Mesenchymal stem cell (in vitro differentiated cells and primary cell): ENCODE results near the gene HIF3A.
"Not testable (repeated sequence)": the region's sequence is repeated elsewhere in the genome, so short reads cannot be mapped to it uniquely, and the experiment has no call there.

Experiments used
- DNase-seq: peaks from one replicate; pipeline ENCODE4 v3.0.0-alpha.2; 2013
- H2AFZ ChIP-seq: one replicate; pipeline ENCODE4 v1.6.1; 2013; ENCODE audit warnings: low read depth, mild to moderate bottlenecking, control low read depth, inconsistent platforms, low read length, moderate library complexity
- H2AK5ac ChIP-seq: 2 replicates; pipeline ENCODE4 v1.6.1; 2013; ENCODE audit warnings: low read length, moderate library complexity, mild to moderate bottlenecking, inconsistent platforms; ENCODE audit not compliant: severe bottlenecking
- H2BK120ac ChIP-seq: one replicate; pipeline ENCODE4 v1.6.1; 2013; ENCODE audit warnings: low read depth, mild to moderate bottlenecking, inconsistent platforms, low read length, moderate library complexity
- H2BK12ac ChIP-seq, 2 experiments: one replicate each; pipeline ENCODE4 v1.6.1; 2013; ENCODE audit warnings: inconsistent platforms in 2 of 2, low read length in 2 of 2, mild to moderate bottlenecking in 2 of 2, moderate library complexity in 2 of 2, control low read depth in 1 of 2
- H2BK15ac ChIP-seq: one replicate; pipeline ENCODE4 v1.6.1; 2013; ENCODE audit warnings: mild to moderate bottlenecking, low read depth, inconsistent platforms; ENCODE audit not compliant: poor library complexity, severe bottlenecking
- H2BK5ac ChIP-seq: 2 replicates; pipeline ENCODE4 v1.6.1; 2013; ENCODE audit warnings: low read depth, mild to moderate bottlenecking, low read length, control low read depth, inconsistent platforms; ENCODE audit not compliant: poor library complexity, severe bottlenecking
- H3K14ac ChIP-seq, 2 experiments: one replicate each; pipeline ENCODE4 v1.6.1; 2013; ENCODE audit warnings: inconsistent platforms in 2 of 2, low read length in 2 of 2, control low read depth in 1 of 2, mild to moderate bottlenecking in 1 of 2, moderate library complexity in 1 of 2
- H3K18ac ChIP-seq, 2 experiments: one replicate each; pipeline ENCODE4 v1.6.1; 2013; ENCODE audit warnings: inconsistent platforms in 2 of 2, low read length in 2 of 2, control low read depth in 1 of 2, low read depth in 1 of 2, mild to moderate bottlenecking in 1 of 2
- H3K23ac ChIP-seq, 2 experiments: one replicate each; pipeline ENCODE4 v1.6.1; 2013; ENCODE audit warnings: inconsistent platforms in 2 of 2, low read length in 2 of 2, mild to moderate bottlenecking in 2 of 2, moderate library complexity in 2 of 2, control low read depth in 1 of 2
- H3K27ac ChIP-seq: 2 replicates; pipeline ENCODE4 v1.5.1; 2013; ENCODE audit warnings: mild to moderate bottlenecking, moderate library complexity, low read length, control low read depth, inconsistent platforms; ENCODE audit not compliant: poor library complexity, severe bottlenecking
- H3K27me3 ChIP-seq, 2 experiments: 2 replicates each; pipeline versions ENCODE4 v1.6.1 to v1.7.0; 2013; ENCODE audit warnings: low read length in 2 of 2, mild to moderate bottlenecking in 2 of 2, moderate library complexity in 2 of 2, control low read depth in 1 of 2, inconsistent platforms in 1 of 2; ENCODE audit not compliant: control insufficient read depth in 1 of 2, insufficient read depth in 1 of 2
- H3K36me3 ChIP-seq, 2 experiments: 2 replicates each; pipeline versions ENCODE4 v1.6.1 to v1.7.0; 2013; ENCODE audit warnings: low read length in 2 of 2, control low read depth in 1 of 2, inconsistent platforms in 1 of 2, low read depth in 1 of 2, mild to moderate bottlenecking in 1 of 2; ENCODE audit not compliant: insufficient read depth in 2 of 2, control insufficient read depth in 1 of 2
- H3K4ac ChIP-seq, 2 experiments: one replicate each; pipeline ENCODE4 v1.6.1; 2013; ENCODE audit warnings: inconsistent platforms in 2 of 2, low read length in 2 of 2, mild to moderate bottlenecking in 2 of 2, moderate library complexity in 2 of 2, control low read depth in 1 of 2, low read depth in 1 of 2
- H3K4me1 ChIP-seq: 2 replicates; pipeline ENCODE4 v1.6.1; 2013; ENCODE audit warnings: low read depth, low read length, control low read depth; ENCODE audit not compliant: control insufficient read depth, insufficient read depth
- H3K4me2 ChIP-seq: 2 replicates; pipeline ENCODE4 v1.6.1; 2013; ENCODE audit warnings: low read length, mild to moderate bottlenecking, inconsistent platforms; ENCODE audit not compliant: poor library complexity, severe bottlenecking
- H3K4me3 ChIP-seq, 2 experiments: 2 replicates each; pipeline versions ENCODE4 v1.5.1 to v1.7.0; 2013; ENCODE audit warnings: low read length in 2 of 2, mild to moderate bottlenecking in 2 of 2, control low read depth in 1 of 2, low read depth in 1 of 2; ENCODE audit not compliant: insufficient read depth in 1 of 2
- H3K79me1 ChIP-seq: replicated peaks from 2 replicates; pipeline ENCODE4 v1.6.1; 2013; ENCODE audit warnings: mild to moderate bottlenecking, control low read depth, low read length, inconsistent platforms; ENCODE audit not compliant: poor library complexity, severe bottlenecking
- H3K9ac ChIP-seq: 2 replicates; pipeline ENCODE4 v1.7.0; 2013; ENCODE audit warnings: mild to moderate bottlenecking, low read length, moderate library complexity
- H3K9me3 ChIP-seq: 2 replicates; pipeline ENCODE4 v1.7.0; 2013; ENCODE audit warnings: mild to moderate bottlenecking, low read length; ENCODE audit not compliant: control insufficient read depth
- H4K8ac ChIP-seq: one replicate; pipeline ENCODE4 v1.6.1; 2013; ENCODE audit warnings: inconsistent platforms, mild to moderate bottlenecking, low read length, moderate library complexity
- H4K91ac ChIP-seq: one replicate; pipeline ENCODE4 v1.6.1; 2013; ENCODE audit warnings: mild to moderate bottlenecking, low read length, inconsistent platforms
- WGBS: methylation state at CpG from one replicate; pipeline ENCODE4 v1.1.7; 2013; ENCODE audit warnings: mixed read lengths; 5-methylcytosine and 5-hydroxymethylcytosine counted together

HIF3A gene

DNA sequence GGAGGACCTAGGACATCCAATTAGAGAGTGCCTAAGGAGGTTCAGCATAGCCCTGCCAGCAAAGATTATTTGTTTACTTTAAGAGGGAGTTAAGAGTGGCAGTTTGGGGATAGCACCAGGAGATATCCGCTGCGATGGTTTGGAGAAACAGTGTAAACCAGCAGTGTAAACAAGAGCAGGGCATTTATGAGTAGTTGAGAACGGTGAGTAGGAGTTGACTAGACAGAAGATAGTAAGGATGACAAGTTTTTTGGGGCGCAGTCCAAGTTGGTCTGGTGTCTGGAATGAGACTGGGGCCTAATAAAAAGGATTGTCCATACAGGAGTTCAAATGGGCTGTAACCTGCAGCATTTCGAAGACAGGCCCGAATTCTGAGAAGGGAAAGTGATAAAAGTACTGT, 22.9 kb upstream of the HIF3A start:
- not testable (repeated sequence) for H2BK5ac ChIP-seq, H3K4me2 ChIP-seq, H4K91ac ChIP-seq, H3K9me3 ChIP-seq, H2AFZ ChIP-seq, H2BK15ac ChIP-seq, H3K27ac ChIP-seq, H2BK12ac ChIP-seq, H3K4me3 ChIP-seq, H3K4me1 ChIP-seq, H3K9ac ChIP-seq, DNase-seq, H3K79me1 ChIP-seq, H3K36me3 ChIP-seq, H3K23ac ChIP-seq, H2BK120ac ChIP-seq, H3K4ac ChIP-seq, H4K8ac ChIP-seq, H3K18ac ChIP-seq, H3K14ac ChIP-seq
- WGBS = 62% methylated on average over 6 of the region's 6 CpGs
- Histone ChIP-seq H3K27me3 (peaks cover 0 to 37% of the 10 kb centered on the region in 2 experiments), H2AK5ac (peak overlapping the region; percentile 26)

DNA sequence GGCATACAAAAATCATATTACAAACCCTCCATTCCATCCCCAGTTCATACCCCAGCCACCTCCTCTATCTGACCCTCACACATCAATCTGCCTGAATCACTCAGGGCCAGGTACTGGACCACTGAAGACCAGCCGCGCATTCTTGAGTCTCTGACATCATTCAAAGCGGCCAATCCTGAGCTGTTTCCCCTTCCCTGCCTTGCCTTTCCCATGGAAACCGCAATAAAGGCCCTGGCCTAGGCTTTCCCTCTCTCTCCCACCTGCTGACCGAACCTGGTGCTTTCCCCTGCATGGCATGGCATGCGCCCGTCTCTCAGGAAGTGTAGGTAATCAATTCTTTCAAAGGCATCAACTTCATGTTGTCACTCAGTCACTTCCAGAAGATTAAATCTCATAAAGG, 17.7 kb upstream of the HIF3A start:
- Histone ChIP-seq H2BK15ac (no peak overlapping the region), H4K91ac (peak overlapping the region; percentile 28), H3K4me3 (no peak overlapping the region), H2AFZ (no peak overlapping the region), H2BK120ac (no peak overlapping the region), H3K18ac (no peak overlapping the region), H3K36me3 (no peaks in the 10 kb centered on the region), H3K9ac (no peak overlapping the region), H3K79me1 (no peaks in the 10 kb centered on the region), H3K4ac (no peak overlapping the region), H3K27me3 (peaks cover 0 to 29% of the 10 kb centered on the region in 2 experiments), H3K14ac (no peak overlapping the region), H2BK12ac (peak overlapping the region in 1 of 2 experiments; percentile 48), H3K4me2 (no peak overlapping the region), H2BK5ac (no peak overlapping the region), H2AK5ac (peak overlapping the region; percentile 21), H3K9me3 (no peaks in the 10 kb centered on the region), H4K8ac (no peak overlapping the region), H3K27ac (no peak overlapping the region), H3K4me1 (no peaks in the 10 kb centered on the region), H3K23ac (no peak overlapping the region)
- no peak for DNase-seq
- WGBS = 86% methylated on average over 7 of the region's 7 CpGs

DNA sequence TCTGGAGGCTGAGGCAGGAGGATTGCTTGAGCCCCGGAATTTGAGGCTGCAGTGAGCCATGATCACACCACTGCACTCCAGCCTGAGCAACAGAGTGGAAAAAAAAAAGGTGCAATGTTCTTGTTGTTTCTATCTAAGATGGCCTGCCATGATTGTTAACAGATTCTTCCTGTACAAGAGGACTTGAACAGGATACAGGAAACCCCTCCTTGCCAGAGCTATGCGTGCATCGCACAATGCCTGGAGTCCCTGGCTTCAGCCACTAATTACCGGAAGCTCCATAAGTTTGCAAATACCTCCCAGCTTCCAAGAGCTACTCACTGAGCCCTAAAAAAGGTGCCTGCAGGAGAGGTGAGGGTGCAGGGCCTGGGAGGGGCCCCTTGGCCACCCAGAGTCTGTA, 13.1 kb upstream of the HIF3A start:
- no peak for DNase-seq
- peaks cover 0 to 11% of the 10 kb centered on the region in 2 experiments for H3K27me3 ChIP-seq
- H3K4me2 ChIP-seq = no peak overlapping the region
- no peak overlapping the region for H2BK15ac ChIP-seq
- H3K9me3 ChIP-seq = no peaks in the 10 kb centered on the region
- peak overlapping the region; percentile 15 to 75 for H2BK12ac ChIP-seq
- no peak overlapping the region for H3K23ac ChIP-seq
- H3K79me1 ChIP-seq = no peaks in the 10 kb centered on the region
- no peak overlapping the region for H2BK120ac ChIP-seq
- 41% methylated on average over 3 of the region's 4 CpGs for WGBS
- H2AK5ac ChIP-seq = no peak overlapping the region
- H3K9ac ChIP-seq = no peak overlapping the region
- no peaks in the 10 kb centered on the region for H3K36me3 ChIP-seq
- H3K14ac ChIP-seq = no peak overlapping the region
- H3K27ac ChIP-seq = no peak overlapping the region
- peak overlapping the region in 1 of 2 experiments; percentile 54 for H3K18ac ChIP-seq
- H2BK5ac ChIP-seq = no peak overlapping the region
- H3K4ac ChIP-seq = peak overlapping the region in 1 of 2 experiments; percentile 24
- peak overlapping the region; percentile 8 for H4K91ac ChIP-seq
- H4K8ac ChIP-seq = peak overlapping the region; percentile 85
- H2AFZ ChIP-seq = no peak overlapping the region
- H3K4me1 ChIP-seq = peaks cover under 1% of the 10 kb centered on the region
- H3K4me3 ChIP-seq = no peak overlapping the region

DNA sequence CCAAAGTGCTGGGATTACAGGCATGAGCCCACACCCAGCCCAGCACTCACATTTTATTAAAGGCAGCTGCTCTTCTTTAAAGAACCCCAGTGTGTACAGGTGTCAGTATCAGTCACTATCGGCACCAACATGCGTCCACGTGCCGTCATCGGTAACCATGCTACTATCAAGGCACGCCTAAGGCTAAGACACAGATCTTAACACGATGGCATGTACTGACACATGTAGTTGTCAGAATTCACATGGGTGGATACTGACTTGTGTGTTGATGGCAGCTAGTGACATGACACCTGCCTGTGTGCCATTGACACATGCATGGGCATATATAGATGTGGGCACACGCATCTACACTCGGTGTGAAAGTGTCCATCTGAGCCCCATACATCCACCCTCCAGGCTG, 12.2 kb upstream of the HIF3A start:
- Histone ChIP-seq H3K9ac (no peak overlapping the region), H3K4ac (no peak overlapping the region), H2BK5ac (no peak overlapping the region), H3K4me3 (no peak overlapping the region), H2BK12ac (peak overlapping the region in 1 of 2 experiments; percentile 83), H2BK120ac (no peak overlapping the region), H2AK5ac (no peak overlapping the region), H3K18ac (peak overlapping the region in 1 of 2 experiments; percentile 6), H3K9me3 (peaks cover 2% of the 10 kb centered on the region), H4K8ac (no peak overlapping the region), H3K23ac (no peak overlapping the region), H3K27ac (no peak overlapping the region), H3K79me1 (no peaks in the 10 kb centered on the region), H2BK15ac (no peak overlapping the region), H3K14ac (peak overlapping the region in 1 of 2 experiments; percentile 53), H2AFZ (no peak overlapping the region), H3K4me2 (no peak overlapping the region), H4K91ac (no peak overlapping the region), H3K4me1 (peaks cover 5% of the 10 kb centered on the region), H3K36me3 (no peaks in the 10 kb centered on the region), H3K27me3 (peaks cover 0 to 5% of the 10 kb centered on the region in 2 experiments)
- WGBS = 84% methylated on average over 9 of the region's 9 CpGs
- no peak for DNase-seq
